ENCODE results near the gene APOM.
A peak's percentile ranks its signal among the peaks of the same experiment; 100 is the strongest.

The APOM gene

DNA sequence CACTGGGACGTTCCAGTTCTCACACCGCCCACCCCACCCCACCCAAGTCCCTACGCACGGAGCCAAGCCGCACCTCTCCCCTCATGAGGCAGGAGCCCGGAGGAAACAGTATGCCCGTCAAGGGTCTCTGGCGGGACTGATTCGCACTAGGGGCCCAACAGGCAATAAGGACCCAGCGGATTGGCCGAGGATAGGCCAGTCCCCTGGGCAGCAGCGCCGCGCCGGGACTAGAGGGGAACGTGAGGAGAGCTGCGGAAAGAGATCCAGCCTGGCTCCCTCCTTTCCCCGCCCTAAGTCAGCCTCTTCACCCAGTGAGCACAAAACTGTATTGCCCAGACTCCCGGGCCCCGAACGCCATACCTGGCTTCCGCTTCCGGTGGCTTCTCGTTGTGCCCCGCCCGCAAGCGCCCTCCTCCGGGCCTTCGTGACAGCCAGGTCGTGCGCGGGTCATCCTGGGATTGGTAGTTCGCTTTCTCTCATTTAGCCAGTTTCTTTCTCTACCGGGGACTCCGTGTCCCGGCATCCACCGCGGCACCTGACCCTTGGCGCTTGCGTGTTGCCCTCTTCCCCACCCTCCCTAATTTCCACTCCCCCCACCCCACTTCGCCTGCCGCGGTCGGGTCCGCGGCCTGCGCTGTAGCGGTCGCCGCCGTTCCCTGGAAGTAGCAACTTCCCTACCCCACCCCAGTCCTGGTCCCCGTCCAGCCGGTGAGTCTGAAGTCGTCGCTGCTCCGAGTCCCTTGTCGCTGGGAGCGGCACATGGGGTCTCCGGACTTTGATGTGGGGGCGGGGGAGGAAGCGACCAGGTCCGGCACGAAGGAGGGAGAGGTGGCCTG, 10.0 kb downstream of the APOM start, which contains the start of gene CSNK2B (continued):
- no peak; the same call in none of the 2 replicates for TF ChIP-seq EGR2 (tag by site-specific recombination; IDR thresholded peaks at IDR 0.05; ENCODE audit: low read depth)
- TF ChIP-seq ZBTB8A (tag by site-specific recombination; IDR thresholded peaks at IDR 0.05) = peak; percentile 91
- TF ChIP-seq, protein P1, sequence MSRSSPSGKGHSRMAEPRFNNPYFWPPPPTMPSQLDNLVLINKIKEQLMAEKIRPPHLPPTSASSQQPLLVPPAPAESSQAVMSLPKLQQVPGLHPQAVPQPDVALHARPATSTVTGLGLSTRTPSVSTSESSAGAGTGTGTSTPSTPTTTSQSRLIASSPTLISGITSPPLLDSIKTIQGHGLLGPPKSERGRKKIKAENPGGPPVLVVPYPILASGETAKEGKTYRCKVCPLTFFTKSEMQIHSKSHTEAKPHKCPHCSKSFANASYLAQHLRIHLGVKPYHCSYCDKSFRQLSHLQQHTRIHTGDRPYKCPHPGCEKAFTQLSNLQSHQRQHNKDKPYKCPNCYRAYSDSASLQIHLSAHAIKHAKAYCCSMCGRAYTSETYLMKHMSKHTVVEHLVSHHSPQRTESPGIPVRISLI (tag by site-specific recombination; IDR thresholded peaks at IDR 0.05) = no peak
- 0 out of 2 replicates have a peak, but pooled peaks have one; percentile 36 for TF ChIP-seq ZNF501 (tag by site-specific recombination; IDR thresholded peaks at IDR 0.05)
- TF ChIP-seq ZNF426 (tag by site-specific recombination; IDR thresholded peaks at IDR 0.05) = no peak
- TF ChIP-seq SCRT2 (tag by site-specific recombination; IDR thresholded peaks at IDR 0.05) = peak; percentile 6
- no peak for TF ChIP-seq ZNF138 (tag by site-specific recombination; IDR thresholded peaks at IDR 0.05; ENCODE audit: borderline replicate concordance)
- no peak for TF ChIP-seq BCL11B (tag by site-specific recombination; IDR thresholded peaks at IDR 0.05; ENCODE audit: low read depth)
- no peak for TF ChIP-seq ZSCAN23 (tag by site-specific recombination; IDR thresholded peaks at IDR 0.05)
- no peak for TF ChIP-seq ZNF48 (tag by site-specific recombination; IDR thresholded peaks at IDR 0.05)
- peak; percentile 100 for TF ChIP-seq ZBTB20 (tag by site-specific recombination; IDR thresholded peaks at IDR 0.05)
- TF ChIP-seq, protein P2, sequence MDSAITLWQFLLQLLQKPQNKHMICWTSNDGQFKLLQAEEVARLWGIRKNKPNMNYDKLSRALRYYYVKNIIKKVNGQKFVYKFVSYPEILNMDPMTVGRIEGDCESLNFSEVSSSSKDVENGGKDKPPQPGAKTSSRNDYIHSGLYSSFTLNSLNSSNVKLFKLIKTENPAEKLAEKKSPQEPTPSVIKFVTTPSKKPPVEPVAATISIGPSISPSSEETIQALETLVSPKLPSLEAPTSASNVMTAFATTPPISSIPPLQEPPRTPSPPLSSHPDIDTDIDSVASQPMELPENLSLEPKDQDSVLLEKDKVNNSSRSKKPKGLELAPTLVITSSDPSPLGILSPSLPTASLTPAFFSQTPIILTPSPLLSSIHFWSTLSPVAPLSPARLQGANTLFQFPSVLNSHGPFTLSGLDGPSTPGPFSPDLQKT (IDR thresholded peaks at IDR 0.05; ENCODE audit: borderline replicate concordance, low read depth, low read length) = peak; percentile 74; the same call in 1 of the 2 replicates
- TF ChIP-seq, protein P3, sequence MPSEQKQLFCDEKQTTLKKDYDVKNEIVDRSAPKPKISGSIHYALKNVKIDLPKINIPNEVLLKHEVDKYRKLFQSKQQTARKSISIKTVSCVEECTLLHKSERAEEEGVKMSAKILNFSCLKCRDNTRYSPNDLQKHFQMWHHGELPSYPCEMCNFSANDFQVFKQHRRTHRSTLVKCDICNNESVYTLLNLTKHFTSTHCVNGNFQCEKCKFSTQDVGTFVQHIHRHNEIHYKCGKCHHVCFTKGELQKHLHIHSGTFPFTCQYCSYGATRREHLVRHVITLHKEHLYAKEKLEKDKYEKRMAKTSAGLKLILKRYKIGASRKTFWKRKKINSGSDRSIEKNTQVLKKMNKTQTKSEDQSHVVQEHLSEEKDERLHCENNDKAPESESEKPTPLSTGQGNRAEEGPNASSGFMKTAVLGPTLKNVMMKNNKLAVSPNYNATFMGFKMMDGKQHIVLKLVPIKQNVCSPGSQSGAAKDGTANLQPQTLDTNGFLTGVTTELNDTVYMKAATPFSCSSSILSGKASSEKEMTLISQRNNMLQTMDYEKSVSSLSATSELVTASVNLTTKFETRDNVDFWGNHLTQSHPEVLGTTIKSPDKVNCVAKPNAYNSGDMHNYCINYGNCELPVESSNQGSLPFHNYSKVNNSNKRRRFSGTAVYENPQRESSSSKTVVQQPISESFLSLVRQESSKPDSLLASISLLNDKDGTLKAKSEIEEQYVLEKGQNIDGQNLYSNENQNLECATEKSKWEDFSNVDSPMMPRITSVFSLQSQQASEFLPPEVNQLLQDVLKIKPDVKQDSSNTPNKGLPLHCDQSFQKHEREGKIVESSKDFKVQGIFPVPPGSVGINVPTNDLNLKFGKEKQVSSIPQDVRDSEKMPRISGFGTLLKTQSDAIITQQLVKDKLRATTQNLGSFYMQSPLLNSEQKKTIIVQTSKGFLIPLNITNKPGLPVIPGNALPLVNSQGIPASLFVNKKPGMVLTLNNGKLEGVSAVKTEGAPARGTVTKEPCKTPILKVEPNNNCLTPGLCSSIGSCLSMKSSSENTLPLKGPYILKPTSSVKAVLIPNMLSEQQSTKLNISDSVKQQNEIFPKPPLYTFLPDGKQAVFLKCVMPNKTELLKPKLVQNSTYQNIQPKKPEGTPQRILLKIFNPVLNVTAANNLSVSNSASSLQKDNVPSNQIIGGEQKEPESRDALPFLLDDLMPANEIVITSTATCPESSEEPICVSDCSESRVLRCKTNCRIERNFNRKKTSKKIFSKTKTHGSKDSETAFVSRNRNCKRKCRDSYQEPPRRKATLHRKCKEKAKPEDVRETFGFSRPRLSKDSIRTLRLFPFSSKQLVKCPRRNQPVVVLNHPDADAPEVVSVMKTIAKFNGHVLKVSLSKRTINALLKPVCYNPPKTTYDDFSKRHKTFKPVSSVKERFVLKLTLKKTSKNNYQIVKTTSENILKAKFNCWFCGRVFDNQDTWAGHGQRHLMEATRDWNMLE (tag by site-specific recombination; conservative IDR thresholded peaks at IDR 0.05; ENCODE audit: low read depth) = peak; percentile 74; the same call in 1 of the 2 replicates
- no peak for TF ChIP-seq ZNF404 (tag by site-specific recombination; IDR thresholded peaks at IDR 0.05)
- TF ChIP-seq, protein P4, sequence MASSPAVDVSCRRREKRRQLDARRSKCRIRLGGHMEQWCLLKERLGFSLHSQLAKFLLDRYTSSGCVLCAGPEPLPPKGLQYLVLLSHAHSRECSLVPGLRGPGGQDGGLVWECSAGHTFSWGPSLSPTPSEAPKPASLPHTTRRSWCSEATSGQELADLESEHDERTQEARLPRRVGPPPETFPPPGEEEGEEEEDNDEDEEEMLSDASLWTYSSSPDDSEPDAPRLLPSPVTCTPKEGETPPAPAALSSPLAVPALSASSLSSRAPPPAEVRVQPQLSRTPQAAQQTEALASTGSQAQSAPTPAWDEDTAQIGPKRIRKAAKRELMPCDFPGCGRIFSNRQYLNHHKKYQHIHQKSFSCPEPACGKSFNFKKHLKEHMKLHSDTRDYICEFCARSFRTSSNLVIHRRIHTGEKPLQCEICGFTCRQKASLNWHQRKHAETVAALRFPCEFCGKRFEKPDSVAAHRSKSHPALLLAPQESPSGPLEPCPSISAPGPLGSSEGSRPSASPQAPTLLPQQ (tag by site-specific recombination; IDR thresholded peaks at IDR 0.05) = peak; percentile 24; the same call in 1 of the 2 replicates
- no peak for TF ChIP-seq ZNF24 (tag by site-specific recombination; IDR thresholded peaks at IDR 0.05)
- TF ChIP-seq ZNF677 (tag by site-specific recombination; IDR thresholded peaks at IDR 0.05) = no peak
- peak; percentile 27; the same call in 1 of the 2 replicates for TF ChIP-seq ZNF146 (tag by site-specific recombination; IDR thresholded peaks at IDR 0.05)
- no peak; the same call in none of the 2 replicates for TF ChIP-seq SP7 (tag by site-specific recombination; IDR thresholded peaks at IDR 0.05)
- peak; percentile 96 for TF ChIP-seq ZNF76 (tag by site-specific recombination; IDR thresholded peaks at IDR 0.05; ENCODE audit: borderline replicate concordance, low read depth)
- peak; percentile 40; the same call in 1 of the 2 replicates for TF ChIP-seq ZNF366 (tag by site-specific recombination; conservative IDR thresholded peaks at IDR 0.05)
- TF ChIP-seq WT1 (tag by site-specific recombination; IDR thresholded peaks at IDR 0.05) = peak; percentile 71
- TF ChIP-seq, protein P5, sequence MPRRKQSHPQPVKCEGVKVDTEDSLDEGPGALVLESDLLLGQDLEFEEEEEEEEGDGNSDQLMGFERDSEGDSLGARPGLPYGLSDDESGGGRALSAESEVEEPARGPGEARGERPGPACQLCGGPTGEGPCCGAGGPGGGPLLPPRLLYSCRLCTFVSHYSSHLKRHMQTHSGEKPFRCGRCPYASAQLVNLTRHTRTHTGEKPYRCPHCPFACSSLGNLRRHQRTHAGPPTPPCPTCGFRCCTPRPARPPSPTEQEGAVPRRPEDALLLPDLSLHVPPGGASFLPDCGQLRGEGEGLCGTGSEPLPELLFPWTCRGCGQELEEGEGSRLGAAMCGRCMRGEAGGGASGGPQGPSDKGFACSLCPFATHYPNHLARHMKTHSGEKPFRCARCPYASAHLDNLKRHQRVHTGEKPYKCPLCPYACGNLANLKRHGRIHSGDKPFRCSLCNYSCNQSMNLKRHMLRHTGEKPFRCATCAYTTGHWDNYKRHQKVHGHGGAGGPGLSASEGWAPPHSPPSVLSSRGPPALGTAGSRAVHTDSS (tag by site-specific recombination; IDR thresholded peaks at IDR 0.05) = 0 out of 2 replicates have a peak, but pooled peaks have one; percentile 8
- no peak for TF ChIP-seq ZNF654 (tag by site-specific recombination; IDR thresholded peaks at IDR 0.05; ENCODE audit: low read depth)
- TF ChIP-seq ZNF660 (tag by site-specific recombination; IDR thresholded peaks at IDR 0.05) = no peak
- TF ChIP-seq ZNF529 (tag by site-specific recombination; IDR thresholded peaks at IDR 0.05; ENCODE audit: insufficient replicate concordance) = no peak
- TF ChIP-seq ZNF112 (tag by site-specific recombination; IDR thresholded peaks at IDR 0.05) = no peak
- no peak; the same call in 1 of the 2 replicates for TF ChIP-seq ZNF324 (tag by site-specific recombination; IDR thresholded peaks at IDR 0.05)
- TF ChIP-seq ZNF202 (tag by site-specific recombination; IDR thresholded peaks at IDR 0.05; ENCODE audit: borderline replicate concordance) = no peak
- no peak for TF ChIP-seq OSR2 (tag by site-specific recombination; IDR thresholded peaks at IDR 0.05)

Data from HEK293 (cell line).